ENCODE measurements around the gene CLIC6. TPM values are rescaled to one million over a fixed set of nuclear protein-coding genes. Genes with fewer than 3 reads are reported as not detected.

CLIC6 gene
- total RNA-seq (2022; extraction: Qiagen RNA extraction), result 0.03 to 0.07 TPM (median 0.05 TPM) in 5 replicates

GRCh38 chr21:34668803-34669148, at the start of gene CLIC6:
Gene CLIC6, plus strand, starts transcription at chr21:34668994. Its CDS starts 395 bp downstream, at chr21:34669389.

Other genes starting within 250 kb of the CLIC6 start
- gene SMIM34, start 245.0 kb upstream of the CLIC6 start, total RNA-seq (2022; extraction: Qiagen RNA extraction), result not detected in 5 replicates
- gene KCNE1, start 156.8 kb upstream of the CLIC6 start, total RNA-seq (2022; extraction: Qiagen RNA extraction), result 0.05 TPM in 1 of 5 replicates, not detected in the others
- gene RCAN1, start 53.9 kb upstream of the CLIC6 start, total RNA-seq (2022; extraction: Qiagen RNA extraction), result 9.9 to 12.7 TPM (median 10.6 TPM) in 5 replicates

Data from A549 treated with CORT108297 at 1 μM for 4 hours (cell line).